GM13976 (cell line): Measurements from ENCODE around the gene TRIM8.

ENCODE experiments used
- DNase-seq: peaks from one replicate; pipeline ENCODE4 v3.0.0; 2012; ENCODE audit warnings: low spot score
- CTCF ChIP-seq: IDR thresholded peaks from 2 replicates; pipeline ENCODE4 v1.5.1; 2012; ENCODE audit warnings: borderline replicate concordance, mild to moderate bottlenecking; ENCODE audit not compliant: insufficient read depth; ENCODE audit errors: extremely low read depth, missing control alignments, control extremely low read depth
- in situ Hi-C: fragments of 300-500 bp; cut with MboI; formaldehyde crosslinking; loops from one replicate; pipeline ENCODE4 v1.12.0; 2022; ENCODE audit warnings: low sequenced_read_pairs, mixed read lengths, inconsistent platforms; ENCODE audit not compliant: unreplicated experiment

The TRIM8 gene

GRCh38 chr10:102605712-102606111, 38.6 kb upstream of the TRIM8 start:
- in situ Hi-C loops, result no loop called here
- TF ChIP-seq CTCF, result no peak
- DNase-seq, result no peak

- no peak for TF ChIP-seq CTCF
- in situ Hi-C loops, result no loop called here
- DNase-seq, result peak; percentile 73
These were observed 35.8 kb upstream of the TRIM8 start for GRCh38 chr10:102608487-102608886.

DNA sequence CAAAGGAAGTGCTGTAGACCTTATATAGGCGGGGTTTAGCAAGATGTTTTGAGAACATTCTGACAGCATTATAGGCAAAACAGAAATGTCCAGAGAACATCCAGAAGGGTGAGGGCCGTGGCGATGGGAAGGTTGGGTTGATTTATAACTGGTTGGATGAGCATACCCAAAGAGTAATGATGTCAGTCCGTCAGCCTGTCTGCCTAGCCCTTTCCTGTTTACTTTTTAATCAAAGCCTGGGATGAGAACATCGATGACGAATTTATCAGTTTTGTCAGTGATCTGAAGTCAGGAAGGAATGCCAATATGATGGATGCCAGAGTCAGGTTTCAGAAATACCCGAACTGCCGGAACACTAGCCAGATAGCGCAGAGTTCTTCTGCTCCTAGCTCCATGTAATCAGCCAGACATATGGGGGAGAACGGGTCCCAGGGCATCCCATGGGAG, 33.8 kb upstream of the TRIM8 start:
- in situ Hi-C loops, result no loop called here
- no peak for TF ChIP-seq CTCF
- DNase-seq, result no peak

DNA sequence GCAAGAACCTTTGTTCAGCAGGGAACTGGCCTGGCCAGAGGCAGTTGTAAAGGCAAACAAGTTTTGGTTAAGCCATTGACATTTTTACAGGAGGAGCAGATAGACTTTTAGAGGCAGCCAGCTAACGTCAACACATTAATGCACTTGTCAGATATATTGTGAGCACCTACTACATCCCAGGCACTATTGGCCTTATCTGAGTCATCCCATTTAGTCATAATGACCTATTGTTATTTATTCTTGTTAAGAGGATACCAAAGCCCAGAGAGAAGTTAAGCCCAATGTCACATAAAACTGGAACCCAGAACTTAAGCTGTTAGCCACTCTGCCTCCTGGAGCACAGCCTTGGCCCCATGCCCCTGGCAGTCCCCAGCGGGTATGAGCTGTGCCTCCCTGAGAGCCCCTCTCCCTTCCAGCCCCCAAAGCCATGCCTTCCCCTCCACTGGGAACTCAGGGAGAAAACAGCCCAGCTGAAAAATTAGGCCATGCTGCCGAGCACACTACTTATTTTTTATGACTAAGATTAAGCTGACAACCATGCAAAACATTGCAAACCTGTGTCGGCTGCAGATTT, 32.7 kb upstream of the TRIM8 start:
- in situ Hi-C loops, result no loop called here
- no peak for TF ChIP-seq CTCF
- DNase-seq, result no peak

DNA sequence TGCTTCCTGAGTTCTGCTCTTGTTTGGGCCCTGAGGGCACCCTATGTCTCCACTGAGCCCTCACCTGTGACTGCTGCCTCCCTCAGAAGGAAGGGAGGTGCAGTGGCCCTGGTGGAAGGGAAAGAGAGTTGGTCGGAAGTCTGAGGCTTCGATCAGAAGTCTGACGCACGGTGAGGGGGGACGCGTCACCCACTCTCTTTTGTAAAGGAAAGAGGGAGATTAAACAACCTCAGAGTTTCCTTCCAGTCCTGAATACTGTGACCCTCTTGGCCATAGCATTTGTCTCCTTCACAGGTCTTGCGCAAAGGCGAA, 31.4 kb upstream of the TRIM8 start:
- DNase-seq, result no peak
- in situ Hi-C loops, result no loop called here
- no peak for TF ChIP-seq CTCF

DNA sequence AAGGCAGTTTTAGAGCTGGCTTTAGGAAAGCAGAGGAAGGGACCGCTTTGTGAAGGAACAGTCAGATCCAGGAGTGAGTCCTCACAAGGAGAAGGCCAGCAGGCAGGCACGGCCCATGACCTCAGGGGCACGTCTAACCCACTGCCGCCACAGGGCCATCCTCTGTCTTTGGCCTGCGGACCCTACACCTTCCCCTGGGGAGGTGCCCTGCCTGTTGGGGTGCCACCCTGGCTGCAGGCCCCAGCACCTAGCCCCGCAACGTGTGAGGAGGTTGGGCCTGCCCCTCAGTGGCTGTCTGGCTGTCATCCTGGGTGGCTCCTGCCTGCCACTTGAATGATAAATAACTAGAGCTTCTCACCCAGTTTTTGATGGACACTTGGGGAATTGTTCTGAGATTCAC, 31.0 kb upstream of the TRIM8 start:
- in situ Hi-C loops, result no loop called here
- DNase-seq, result no peak
- TF ChIP-seq CTCF, result no peak

- DNase-seq, result no peak
- in situ Hi-C loops, result no loop called here
- no peak for TF ChIP-seq CTCF
These were observed 30.5 kb upstream of the TRIM8 start for GRCh38 chr10:102613785-102614184.
